ENCODE data around the gene PCED1B.
"Not testable (repeated sequence)": the region's sequence is repeated elsewhere in the genome, so short reads cannot be mapped to it uniquely, and the experiment has no call there.

PCED1B gene

DNA sequence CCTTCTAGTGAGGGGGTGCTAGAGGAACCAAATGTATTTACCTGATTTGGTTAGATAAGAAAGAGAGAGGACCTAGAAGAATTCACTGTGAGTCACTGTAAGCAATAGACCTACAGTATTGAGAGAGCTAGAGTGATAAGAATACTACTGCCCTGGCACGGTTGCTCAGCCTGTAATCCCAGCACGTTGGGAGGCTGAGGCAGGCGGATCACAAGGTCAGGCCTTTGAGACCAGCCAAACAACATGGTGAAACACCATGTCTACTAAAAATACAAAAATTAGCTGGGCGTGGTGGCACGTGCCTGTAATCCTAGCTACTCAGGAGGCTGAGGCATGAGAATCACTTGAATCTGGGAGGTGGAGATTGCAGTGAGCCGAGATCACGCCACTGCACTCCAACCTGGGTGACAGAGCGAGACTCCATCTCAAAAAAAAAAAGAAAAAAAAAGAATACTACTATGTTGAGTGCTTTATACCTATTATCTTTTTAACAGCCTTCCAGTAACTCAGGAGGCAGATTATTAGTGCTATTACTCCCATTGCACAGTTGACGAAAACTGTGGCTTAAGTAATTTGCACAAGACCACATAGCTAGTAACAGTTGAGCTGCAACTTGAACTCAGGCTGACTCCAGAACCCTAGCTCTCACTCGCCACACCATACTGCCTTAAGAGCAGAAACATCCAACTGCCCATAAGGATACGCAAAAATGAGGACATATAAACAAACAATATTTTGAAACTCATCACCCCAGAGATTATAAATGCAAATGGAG lies 102.9 kb downstream of the PCED1B start:
- not testable (repeated sequence) for DNase-seq

DNA sequence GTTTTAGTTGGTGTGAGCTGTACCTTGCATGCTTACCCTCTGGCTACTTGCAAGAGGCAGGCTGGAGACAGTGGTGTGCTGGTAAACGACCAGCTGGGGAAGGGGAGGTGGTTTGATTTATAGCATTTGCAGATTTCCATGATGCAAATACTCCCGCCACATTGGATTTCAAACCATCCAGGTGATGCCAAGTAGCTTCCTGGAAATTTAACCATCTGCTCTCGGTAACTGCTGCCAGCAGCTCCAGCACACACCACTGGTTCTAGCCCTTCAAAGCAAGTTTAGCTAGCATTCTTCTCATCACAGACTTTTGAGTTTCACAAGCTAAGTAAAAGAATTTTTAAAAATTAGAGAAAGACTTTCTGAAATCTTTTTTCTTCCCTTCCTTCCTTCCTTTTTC lies 104.8 kb downstream of the PCED1B start:
- no peak for DNase-seq

DNA sequence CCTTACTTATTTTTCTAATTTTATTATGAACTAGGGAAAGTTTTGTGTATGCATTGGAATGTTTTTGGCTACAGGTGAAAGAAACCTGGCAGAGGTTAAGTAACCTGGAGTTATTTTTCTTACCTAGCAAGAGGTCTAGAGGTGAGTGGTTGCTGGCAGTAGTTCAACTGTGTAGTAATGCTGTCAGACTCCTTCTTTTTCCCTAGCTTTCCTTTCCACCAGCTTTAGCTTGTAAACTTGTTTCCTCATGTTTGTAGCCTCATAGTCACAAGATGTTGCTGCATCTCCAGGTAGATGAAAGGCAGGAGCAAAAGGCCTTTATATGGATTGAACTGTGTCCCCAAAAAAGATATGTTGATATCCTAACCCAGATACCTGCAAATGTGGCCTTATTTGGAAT lies 105.4 kb downstream of the PCED1B start:
- DNase-seq: no peak

DNA sequence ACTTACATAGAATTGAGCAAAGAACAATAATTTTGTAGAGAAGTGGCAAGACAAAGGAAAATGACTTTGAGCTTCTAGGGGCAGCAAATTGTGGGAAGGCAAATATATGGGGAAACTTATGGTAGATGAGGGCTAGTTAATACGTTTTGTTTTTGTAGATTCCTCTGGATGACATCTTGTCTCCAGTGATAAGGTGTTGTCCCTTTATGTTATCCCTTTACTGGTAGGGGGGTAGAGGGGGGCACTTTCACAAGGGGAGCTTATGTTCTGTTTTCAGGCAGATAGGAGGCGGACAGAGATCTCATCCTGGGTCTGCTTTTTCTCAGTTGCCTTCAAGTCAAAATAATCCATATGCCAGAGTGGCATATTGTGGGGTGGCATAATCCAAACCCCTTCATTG lies 106.8 kb downstream of the PCED1B start:
- DNase-seq: no peak

DNA sequence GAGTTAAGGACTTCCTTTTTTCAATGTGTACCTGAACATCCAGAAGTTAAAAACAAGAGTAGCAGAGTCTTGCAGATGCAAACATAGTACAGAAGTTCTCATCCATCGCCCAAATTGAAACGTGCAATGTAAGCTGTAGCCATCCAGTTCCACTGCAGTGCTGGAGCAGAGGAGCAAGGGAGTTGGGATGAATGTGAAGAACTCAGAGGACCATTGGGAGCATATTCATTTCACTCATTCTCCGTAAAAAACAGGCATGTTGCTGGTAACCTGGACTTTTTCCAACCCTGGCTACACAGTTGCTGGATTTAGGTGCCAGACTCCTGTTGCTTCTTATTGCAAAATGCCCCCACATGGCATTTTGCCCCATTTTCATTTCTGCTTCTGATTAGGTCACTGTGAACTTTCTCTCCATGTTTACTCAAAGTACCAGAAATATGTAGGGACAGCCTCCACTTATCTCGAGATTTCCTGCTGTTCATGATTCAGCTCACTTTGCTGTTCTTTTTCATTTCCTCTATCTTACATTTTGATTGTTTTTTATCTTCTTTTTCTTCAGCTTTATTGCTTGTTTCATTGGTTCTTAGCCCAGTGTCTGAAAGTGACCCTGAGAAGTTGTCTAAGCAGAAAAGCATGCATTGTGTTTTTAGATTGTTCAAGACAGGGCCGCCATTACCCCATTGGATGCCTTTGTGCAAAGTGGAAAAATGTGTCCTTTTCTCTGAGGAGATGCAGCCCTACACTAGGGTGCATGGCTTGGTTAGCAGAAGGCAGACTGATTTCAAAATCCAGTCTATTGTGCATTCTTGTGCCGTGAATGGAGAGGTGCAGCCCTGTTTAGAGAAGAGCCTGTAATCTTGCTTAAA lies 109.4 kb downstream of the PCED1B start:
- no peak for DNase-seq

DNA sequence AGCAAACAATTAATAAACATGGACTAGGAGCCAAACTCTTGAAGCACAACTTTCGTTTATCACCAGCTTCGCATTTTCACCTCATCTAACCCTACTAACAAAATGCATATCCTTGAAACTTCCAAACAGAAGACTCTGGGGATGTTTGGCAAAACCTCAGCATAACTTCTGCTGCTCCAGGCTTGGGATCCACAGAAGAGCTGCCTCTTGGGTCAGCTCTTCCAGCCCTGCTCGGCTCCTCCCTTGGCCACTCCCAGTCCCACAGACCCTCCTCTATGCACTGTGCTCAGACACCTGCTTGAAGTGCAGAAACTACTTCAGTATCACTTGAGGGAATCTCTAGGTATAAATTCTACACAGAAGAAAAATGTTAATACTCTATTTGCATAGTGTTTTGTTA lies 110.3 kb downstream of the PCED1B start:
- DNase-seq: no peak

DNA sequence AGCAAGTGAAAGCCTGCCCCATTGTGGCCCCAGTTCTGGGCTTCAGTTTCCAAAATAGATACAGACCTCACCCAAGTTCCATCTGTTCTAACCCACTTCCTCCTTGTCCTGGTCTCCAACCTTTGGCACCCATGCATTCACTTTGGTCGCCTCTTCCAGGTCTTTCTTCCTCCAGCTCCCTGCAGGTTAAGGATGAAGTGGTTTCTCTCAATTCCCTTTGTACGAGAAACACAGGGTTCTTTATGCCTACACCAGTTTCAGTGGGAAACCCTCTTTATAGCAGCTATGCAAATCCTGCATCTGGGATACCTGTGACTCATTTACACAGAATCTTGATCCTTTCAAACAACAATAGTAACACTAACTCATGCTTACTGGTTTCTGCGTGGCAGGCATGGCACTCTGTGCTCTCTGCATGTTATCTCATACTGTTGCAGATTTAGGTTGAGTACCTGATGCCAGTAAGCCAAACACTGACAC lies 110.9 kb downstream of the PCED1B start:
- DNase-seq: no peak

DNA sequence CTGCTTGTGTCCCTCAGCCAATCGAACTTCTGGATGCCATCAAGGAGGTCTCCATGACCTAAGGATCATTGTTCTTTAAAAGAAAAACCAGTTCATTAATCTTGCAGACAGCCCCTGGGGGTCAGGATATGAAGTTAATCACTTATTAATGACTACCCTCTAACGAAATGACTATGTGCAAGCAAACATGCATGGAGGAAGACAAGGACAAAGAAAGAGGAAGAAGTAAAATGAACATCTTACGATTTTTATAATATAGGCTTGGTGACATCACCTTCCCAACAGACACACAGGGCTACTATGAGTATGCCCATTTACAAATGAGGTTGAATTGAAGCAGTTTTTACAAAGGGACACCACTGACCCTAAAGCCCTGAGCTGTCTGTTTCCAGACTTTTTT lies 111.5 kb downstream of the PCED1B start:
- no peak for DNase-seq

DNA sequence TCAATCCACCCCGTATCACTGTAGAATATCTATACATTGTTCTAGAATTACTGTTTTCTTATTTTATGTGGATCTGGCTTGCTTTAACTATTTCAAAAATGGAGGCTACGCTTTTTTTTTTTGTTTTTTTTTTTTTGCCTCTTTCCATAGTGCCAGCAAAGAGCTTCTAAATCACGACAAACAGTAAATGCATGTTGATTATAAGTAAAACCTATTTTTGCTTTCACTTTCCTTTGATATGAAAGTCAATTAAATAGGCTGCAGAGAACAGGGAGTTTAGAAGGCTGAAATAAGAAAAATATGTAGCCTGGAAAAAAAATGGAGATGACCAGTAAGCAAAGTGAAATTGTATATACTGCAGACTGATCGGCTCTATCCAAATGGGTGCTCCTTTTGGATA lies 112.6 kb downstream of the PCED1B start:
- no peak for DNase-seq

DNA sequence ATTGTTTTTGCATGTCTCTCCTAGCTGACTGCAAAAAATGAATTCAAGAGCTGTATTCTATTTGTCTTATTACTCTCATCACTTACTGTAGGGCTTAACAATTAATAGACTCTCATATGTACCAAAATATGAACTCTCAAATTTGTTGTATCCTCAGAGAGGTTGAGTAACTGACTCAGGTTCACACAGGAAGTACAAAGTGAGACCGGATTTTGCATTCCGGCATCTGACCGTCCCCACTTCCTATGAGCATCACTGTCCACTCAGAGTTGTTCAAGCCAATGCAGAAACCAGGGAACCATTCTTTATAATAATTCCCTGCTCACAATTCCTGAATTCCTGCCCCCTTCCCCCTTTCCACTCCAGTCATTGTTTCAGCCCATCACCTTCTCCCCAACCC lies 113.6 kb downstream of the PCED1B start:
- no peak for DNase-seq

DNA sequence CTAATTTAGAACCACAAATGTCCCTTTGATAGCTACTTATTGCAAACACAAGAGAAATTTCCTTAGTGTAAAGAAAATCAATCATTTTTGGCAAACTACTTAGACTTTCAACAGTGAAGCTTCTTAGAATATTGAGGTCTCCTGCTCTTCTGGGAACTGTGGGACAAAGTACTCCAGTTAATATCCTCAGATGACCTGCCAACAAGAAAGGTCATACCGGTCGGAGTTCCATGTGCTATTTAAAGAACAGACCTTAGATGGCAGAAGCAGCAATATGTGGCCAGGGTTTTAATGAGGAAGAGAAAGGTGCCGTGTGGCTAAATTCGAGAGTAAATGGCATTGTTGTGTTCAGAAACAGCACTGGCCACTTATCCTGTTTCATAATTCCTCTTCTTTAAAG lies 115.1 kb downstream of the PCED1B start:
- no peak for DNase-seq

DNA sequence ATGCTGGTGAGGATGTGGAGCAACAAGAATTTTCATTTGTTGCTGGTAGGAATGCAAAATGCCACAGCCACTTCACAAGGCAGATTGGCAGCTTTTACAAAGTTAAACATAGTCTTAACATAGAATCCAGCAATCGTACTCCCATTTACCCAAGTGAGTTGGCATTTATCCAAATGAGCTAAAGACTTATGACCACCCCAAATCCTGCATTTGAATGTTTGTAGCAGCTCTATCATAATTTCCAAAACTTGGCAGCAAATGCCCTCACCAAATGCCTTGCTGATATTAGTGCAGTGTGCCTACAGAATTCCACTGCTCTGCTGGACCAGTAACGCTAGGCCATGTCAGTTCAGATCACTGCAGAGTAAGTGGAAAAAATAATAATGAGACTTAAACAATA lies 121.0 kb downstream of the PCED1B start:
- no peak for DNase-seq

DNA sequence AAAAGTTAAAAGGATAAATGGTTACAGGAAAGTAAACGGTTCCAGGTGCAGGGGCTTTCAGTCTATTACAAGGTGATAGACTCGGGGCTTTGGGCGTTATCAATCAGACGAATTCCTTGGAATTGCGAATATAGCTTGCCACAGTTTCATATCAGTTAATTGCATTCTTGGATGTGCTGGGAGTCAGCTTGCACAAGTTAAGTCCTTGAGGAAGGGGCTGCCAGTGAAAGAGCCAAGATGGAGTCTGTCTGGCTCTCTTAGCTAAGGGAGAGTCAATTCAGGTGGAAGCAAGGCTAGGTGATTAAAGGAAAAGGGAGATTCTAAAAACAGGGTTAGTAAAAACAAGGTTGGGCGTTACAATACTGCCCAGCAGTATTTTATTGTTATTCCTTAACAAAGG lies 121.8 kb downstream of the PCED1B start:
- DNase-seq: not testable (repeated sequence)

DNA sequence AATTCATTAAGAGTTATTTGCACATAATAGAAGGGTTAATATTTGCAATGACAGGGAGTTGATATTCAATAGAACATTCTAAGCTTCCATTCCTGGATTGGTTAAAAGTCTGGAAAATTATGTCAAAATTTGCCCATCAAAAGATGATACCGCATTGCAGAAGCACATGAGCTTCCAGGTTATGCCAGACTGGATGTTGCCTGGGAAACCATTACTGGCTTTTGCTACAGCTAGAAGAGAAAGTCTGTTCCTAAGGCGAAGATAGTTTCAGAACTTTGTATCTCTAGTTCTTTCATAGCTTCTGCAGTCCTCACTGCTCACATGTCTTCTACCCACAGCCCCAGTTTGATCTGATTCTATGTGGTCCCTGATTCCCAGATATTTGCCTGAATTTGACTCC lies 122.8 kb downstream of the PCED1B start:
- DNase-seq: no peak

DNA sequence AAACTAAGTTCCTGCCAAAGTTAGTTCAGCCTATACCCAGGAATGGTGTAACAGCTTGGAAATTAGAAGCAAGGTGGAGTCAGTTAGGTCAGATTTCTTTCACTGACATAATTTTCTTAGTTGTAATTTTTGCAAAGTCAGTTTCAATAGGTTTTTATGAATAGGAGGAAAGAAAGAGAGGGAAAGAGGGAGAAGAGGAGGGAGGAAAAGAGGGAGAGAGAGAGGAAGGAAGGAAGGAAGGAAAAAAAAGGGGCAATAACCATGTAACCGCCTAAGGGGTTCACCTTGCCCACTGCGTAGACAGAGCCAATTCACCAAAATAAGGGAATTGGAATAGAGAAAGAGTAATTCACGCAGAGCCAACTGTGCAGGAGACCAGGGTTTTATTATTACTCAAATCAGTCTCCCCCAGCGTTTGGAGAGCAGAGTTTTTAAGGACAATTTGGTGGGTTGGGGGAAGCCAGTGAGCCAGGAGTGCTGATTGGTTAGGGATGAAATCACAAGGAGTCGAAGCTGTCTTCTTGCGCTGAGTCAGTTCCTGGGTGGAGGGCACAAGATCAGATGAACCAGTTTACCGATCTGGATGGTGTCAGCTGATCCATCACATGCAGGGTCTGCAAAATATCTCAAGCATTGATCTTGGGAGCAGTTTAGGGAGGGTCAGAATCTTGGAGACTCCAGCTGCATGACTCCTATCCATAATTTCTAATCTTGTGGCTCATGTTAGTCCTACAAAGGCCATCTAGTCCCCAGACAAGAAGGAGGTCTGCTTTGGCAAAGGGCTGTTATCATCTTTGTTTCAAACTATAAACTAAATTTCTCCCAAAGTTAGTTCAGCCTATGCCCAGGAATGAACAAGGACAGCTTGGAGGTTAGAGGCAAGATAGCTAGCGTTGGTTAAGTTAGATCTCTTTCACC lies 126.4 kb downstream of the PCED1B start:
- no peak for DNase-seq

DNA sequence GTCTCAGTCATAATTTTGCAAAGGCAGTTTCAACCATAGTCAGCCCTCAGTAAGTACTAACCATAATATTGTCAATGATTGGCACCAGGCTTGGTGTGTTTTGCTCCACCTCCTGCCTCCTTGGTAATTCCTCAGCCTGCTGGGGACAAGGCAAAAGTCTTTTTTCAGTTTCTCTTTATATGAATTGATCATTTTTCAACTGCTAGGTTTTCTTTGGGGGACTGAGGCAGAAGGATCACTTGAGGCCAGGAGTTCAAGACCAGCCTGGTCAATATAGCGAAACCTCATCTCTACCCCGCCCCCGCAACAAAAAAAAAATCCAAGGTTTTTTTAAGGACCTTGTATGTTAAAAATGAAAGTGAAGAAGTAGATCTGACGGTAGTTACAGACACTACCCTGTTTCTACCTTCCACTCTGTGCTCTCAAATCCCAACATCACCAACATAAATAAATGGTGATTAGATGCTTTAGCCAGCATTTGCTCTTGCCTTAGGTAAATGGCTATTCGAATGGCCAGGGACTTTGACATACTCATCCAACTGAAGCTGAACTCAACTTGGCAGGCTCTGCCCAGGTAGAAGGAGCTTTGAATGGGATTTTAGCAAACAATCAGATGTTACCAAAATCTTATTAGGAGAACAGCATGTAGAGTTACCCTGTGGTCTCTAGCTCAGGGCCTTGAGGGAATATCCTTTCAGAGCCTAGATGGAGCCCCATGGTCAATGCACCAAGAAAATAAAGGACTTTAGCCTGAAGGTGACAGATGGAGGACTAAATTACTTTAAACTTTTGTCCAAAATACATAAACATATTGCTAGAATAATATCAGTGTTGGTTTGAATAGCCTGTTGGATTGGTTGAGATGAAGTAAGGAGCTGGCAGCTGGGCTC lies 127.3 kb downstream of the PCED1B start:
- no peak for DNase-seq

DNA sequence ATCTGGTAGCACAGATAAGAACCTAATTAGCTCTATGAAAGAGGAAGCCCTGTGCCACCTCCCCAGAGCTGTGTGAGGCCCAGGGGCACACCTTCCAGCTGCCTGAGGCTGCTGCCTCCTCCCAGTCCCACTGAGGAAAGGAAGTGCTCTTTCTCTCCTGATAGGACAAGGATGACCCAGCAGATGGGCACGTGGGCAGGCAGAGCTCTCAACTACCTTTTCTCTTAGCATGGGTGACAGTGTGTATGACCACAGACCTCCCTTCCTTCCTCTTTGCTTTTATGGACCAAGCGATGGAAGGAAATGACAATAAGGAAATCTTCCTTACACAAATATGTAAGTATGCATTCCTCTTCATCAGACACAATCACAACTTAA lies 127.9 kb downstream of the PCED1B start:
- peak; percentile 59 for DNase-seq

DNA sequence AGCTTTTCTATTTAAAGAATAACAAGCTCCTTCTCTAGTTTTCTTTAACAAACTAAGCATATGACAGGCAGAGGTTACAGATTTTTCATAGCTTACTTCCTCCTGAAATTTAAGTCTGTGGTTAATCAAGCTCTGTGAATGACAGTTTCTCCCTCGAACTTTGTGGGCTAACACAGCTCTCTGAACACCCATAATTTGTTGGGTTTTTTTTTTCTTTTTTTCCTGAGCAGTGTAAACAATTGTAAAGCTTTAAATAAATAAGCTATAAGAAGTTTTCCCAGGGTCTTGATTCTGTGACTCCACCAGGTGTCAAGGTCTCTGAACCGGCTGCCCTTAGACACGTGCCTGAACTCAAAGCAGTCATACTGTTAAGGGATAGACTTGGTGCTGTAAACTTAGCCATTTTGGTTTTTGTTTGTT lies 128.4 kb downstream of the PCED1B start:
- DNase-seq: no peak

DNA sequence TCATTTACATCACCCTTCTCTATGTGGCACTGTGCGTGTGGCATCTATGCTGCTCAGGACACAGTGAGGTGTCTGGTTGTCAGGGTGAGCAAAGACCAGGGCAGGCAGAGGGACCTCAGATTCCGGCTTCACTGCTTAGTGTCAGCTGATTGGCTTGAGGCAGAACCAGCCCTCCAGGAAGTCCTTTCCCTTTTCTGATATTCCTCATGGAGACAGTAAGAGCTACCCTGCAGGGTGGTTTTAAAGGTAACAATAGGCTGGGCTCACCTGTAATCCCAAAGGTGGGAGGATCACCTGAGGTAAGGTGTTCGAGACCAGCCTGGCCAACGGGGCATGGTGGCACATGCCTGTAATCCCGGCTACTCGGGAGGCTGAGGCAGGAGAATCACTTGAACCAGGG lies 129.6 kb downstream of the PCED1B start:
- DNase-seq: no peak

DNA sequence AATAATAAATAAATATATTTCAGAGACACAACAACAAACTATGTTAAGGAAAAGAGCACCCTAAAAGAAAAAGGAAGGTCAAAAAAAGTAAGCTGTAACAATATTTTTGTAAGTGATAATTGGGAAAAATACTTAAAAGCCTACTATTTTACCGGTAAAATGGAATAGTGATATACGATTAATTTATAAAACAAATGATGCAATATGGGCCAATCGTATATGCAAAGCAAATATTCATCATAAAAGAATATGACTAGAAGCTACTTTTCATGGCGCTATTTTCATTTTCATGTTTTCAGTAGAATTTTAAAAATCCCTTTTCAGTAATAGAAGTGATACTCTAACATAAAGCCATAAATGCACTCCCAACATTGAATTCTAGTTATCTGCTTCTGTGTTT lies 131.4 kb downstream of the PCED1B start:
- DNase-seq: no peak

DNA sequence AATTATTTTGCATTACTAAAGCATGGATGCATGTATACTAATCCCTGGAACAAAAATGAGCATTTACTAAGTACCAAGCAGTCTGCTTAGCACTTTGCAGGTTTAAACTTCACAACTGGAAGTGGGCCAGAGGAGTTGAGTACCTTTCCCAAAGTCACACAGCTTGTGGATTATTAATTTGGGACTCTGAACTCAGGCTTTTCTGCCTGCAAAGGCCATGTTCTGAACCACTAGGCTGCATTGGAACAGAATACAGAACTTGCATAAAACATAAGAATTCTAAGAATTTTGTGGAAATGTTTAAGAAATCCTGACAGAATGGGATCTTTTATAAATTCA lies 133.2 kb downstream of the PCED1B start:
- no peak for DNase-seq

DNA sequence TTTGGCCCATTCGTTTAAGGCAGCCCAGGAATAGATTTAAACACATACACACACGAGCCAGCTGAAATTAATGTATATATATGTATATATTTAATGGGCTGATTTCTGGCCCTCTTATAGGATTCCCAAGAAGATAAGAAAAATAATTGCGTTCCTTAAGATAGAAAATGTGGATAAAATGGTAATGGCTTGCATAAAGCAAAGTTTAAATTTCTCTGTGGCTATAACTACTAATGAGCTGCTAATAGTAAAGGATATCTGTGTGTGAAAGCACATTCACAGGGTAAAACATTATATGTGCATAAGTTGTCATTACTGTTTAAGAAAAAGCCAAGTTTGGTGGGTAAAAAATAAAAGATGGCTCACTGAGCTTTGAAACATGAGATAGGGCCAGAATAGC lies 134.0 kb downstream of the PCED1B start:
- DNase-seq: no peak

Measured in femur (tissue), 1 donor.